AG04450 (cell line): ENCODE results near the gene TPST1. TPM values are rescaled to one million over a fixed set of nuclear protein-coding genes. Genes with fewer than 3 reads are reported as not detected.
A peak's percentile ranks its signal among the peaks of the same experiment; 100 is the strongest.

Experiments used
- CTCF ChIA-PET: fragments of 300-600, 350-600 bp; formaldehyde crosslinking; extraction: SDS; loops from one replicate; lab custom pipeline; 2022; ENCODE audit warnings: antibody characterized with exemption, inconsistent platforms; lab: Charles Lee
- POLR2A ChIA-PET: fragments of 350-600 bp; formaldehyde crosslinking; extraction: SDS; loops from one replicate; lab custom pipeline; 2021; ENCODE audit warnings: antibody characterized with exemption, inconsistent platforms; lab: Yijun Ruan, JAX
- DNase-seq: peaks from one replicate; pipeline ENCODE4 v3.0.0-alpha.2; 2011; ENCODE audit warnings: low read depth, low spot score
- H3K27ac ChIP-seq: one replicate; pipeline ENCODE4 v1.5.1; 2012; ENCODE audit warnings: low read depth, low read length, control low read depth
- H3K27me3 ChIP-seq: one replicate; pipeline ENCODE4 v1.6.0; 2012; ENCODE audit warnings: low read length; ENCODE audit not compliant: control insufficient read depth, insufficient read depth
- H3K4me3 ChIP-seq: 2 replicates; pipeline ENCODE4 v1.5.1; 2011; ENCODE audit warnings: mild to moderate bottlenecking, low read depth, low read length, control low read depth
- H3K9me3 ChIP-seq: 2 replicates; pipeline ENCODE4 v1.5.1; 2012; ENCODE audit warnings: low read length; ENCODE audit not compliant: control insufficient read depth, insufficient read depth
- polyA plus RNA-seq: library from polyadenylated mRNA; depleted of rRNA; stranded (reverse); fragments of >200 nt; gene quantifications from 2 replicates; pipeline ENCODE4 v1.2.3, GENCODE V29; 2011
- TF ChIP-seq, protein P1 (sequence below): IDR thresholded peaks from 2 replicates; pipeline ENCODE4 v1.5.1; 2011; ENCODE audit warnings: low read depth, low read length, control low read depth, inconsistent platforms

TPST1 gene
- polyA plus RNA-seq, 1 experiment: 129 TPM

GRCh38 chr7:66181845-66182244 lies 23.3 kb upstream of the TPST1 start:
- no peaks in the 10 kb centered on the region for H3K27me3 ChIP-seq
- H3K27ac ChIP-seq: no peak overlapping the region
- H3K9me3 ChIP-seq: peaks cover 10% of the 10 kb centered on the region
- TF ChIP-seq, protein P1, sequence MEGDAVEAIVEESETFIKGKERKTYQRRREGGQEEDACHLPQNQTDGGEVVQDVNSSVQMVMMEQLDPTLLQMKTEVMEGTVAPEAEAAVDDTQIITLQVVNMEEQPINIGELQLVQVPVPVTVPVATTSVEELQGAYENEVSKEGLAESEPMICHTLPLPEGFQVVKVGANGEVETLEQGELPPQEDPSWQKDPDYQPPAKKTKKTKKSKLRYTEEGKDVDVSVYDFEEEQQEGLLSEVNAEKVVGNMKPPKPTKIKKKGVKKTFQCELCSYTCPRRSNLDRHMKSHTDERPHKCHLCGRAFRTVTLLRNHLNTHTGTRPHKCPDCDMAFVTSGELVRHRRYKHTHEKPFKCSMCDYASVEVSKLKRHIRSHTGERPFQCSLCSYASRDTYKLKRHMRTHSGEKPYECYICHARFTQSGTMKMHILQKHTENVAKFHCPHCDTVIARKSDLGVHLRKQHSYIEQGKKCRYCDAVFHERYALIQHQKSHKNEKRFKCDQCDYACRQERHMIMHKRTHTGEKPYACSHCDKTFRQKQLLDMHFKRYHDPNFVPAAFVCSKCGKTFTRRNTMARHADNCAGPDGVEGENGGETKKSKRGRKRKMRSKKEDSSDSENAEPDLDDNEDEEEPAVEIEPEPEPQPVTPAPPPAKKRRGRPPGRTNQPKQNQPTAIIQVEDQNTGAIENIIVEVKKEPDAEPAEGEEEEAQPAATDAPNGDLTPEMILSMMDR: no peak
- no peak for DNase-seq
- H3K4me3 ChIP-seq: no peak overlapping the region
- ChIA-PET POLR2A (interaction anchor here (2.1 kb wide), 1 partner anchor 14 kb away, joined by 6 read pairs; no protein-coding TSS in a partner anchor), CTCF (interaction anchor here (0.8 kb wide), 1 partner anchor 41 kb away, joined by 3 read pairs; no protein-coding TSS in a partner anchor)

DNA sequence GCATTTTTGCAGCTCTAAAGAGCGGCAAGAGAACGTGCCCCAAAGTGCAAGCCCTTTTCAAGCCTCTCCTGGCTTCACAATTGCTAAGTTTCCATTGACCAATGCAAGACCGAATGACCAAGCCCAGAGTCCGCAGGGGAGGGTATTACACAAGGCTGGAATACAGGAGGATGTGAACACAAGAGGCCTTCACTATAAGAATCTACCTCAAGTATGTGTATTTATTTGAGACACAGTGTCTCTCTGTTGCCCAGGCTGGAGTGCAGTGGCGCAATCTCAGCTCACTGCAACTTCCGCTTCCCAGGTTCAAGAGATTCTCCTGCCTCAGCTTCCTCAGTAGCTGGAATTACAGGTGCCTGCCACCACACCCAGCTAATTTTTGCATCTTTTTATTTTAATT lies 22.2 kb upstream of the TPST1 start:
- Histone ChIP-seq H3K27ac (no peak overlapping the region), H3K4me3 (no peak overlapping the region), H3K27me3 (no peaks in the 10 kb centered on the region), H3K9me3 (peaks cover 10% of the 10 kb centered on the region)
- TF ChIP-seq, protein P1: no peak
- ChIA-PET CTCF (no interaction called here), POLR2A (interaction anchor here (2.1 kb wide), 1 partner anchor 15 kb away, joined by 6 read pairs; no protein-coding TSS in a partner anchor)
- no peak for DNase-seq

DNA sequence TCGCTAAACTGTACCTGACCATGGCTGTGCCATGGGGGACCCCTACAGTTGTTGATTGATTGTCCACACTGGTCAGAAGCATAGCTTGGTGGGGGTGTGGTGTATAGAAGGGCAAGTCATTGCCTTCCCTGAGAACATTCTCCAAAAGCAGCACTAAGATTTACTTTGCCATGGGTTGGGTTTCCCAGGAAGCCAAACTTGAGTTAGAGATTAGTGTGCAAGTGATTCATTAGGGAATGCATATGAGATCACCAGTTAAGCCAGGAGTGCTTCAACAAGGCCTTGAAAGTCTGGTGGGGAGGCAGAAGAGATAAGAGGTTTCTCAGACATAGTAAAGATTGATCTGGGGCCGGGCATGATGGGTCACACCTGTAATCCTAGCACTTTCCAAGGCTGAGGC lies 21.4 kb upstream of the TPST1 start:
- ChIA-PET POLR2A (interaction anchor here (2.1 kb wide), 1 partner anchor 16 kb away, joined by 6 read pairs; no protein-coding TSS in a partner anchor), CTCF (no interaction called here)
- no peak overlapping the region for H3K4me3 ChIP-seq
- H3K27me3 ChIP-seq: no peaks in the 10 kb centered on the region
- H3K27ac ChIP-seq: peak overlapping the region; percentile 57
- H3K9me3 ChIP-seq: peaks cover 10% of the 10 kb centered on the region
- peak; percentile 76 for DNase-seq
- TF ChIP-seq, protein P1: no peak

DNA sequence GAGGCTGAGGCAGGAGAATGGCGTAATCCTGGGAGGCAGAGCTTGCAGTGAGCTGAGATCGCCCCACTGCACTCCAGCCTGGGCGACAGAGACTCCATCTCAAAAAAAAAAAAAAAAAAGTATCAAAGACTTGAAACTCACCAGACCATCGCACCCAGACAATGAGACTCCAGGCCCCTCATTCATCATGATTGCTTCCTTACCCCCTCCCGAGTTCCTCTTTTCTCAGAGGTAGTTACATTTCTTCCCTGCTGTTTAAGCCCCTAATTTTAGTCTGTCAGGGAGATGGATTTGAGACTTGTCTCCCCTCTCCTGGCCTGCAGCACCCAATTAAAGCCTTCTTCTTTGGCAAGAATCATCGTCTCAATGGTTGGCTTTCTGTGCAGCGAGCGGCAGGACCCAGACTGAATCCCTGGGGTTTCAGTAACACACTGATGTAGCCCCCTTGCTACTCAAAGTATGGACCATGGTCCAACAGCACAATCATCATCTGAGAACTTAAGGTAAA lies 19.4 kb upstream of the TPST1 start:
- peaks cover 10% of the 10 kb centered on the region for H3K9me3 ChIP-seq
- no peaks in the 10 kb centered on the region for H3K27me3 ChIP-seq
- ChIA-PET POLR2A (no interaction called here), CTCF (no interaction called here)
- no peak for DNase-seq
- TF ChIP-seq, protein P1: no peak
- H3K27ac ChIP-seq: no peak overlapping the region
- H3K4me3 ChIP-seq: no peak overlapping the region

DNA sequence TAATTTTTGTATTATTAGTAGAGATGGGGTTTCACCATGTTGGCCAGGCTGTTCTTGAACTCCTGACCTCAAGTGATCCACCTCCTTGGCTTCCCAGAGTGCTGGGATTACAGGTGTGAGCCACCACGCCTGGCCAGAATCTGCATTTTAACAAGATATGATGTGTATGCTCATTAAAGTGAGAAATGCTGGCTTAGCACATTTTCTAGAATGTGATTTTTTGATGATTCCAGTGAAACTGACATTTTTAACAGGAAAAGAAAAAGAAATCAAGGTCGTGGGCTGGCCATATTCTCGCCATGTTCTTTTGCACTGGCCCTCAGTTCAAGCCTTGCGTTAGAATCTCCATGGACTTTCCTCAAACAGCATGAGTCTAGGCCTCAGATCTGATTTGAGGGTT lies 18.1 kb upstream of the TPST1 start:
- TF ChIP-seq, protein P1: no peak
- no peak overlapping the region for H3K27ac ChIP-seq
- CTCF ChIA-PET: interaction anchor here (0.6 kb wide), 1 partner anchor 156 kb away, joined by 12 read pairs; no protein-coding TSS in a partner anchor
- H3K4me3 ChIP-seq: no peak overlapping the region
- POLR2A ChIA-PET: no interaction called here
- no peak for DNase-seq
- H3K9me3 ChIP-seq: peaks cover 10% of the 10 kb centered on the region
- H3K27me3 ChIP-seq: no peaks in the 10 kb centered on the region
